IPS-15b (cell line): Measurements from ENCODE around the gene CCDC85C.
A peak's percentile ranks its signal among the peaks of the same experiment; 100 is the strongest.

Source experiments
- H3K27me3 ChIP-seq: one replicate; pipeline ENCODE4 v1.6.1; 2013; ENCODE audit warnings: low read length; ENCODE audit not compliant: control insufficient read depth, insufficient read depth
- H3K36me3 ChIP-seq: one replicate; pipeline ENCODE4 v1.6.1; 2013; ENCODE audit warnings: low read length; ENCODE audit not compliant: control insufficient read depth, insufficient read depth
- H3K4me1 ChIP-seq: one replicate; pipeline ENCODE4 v1.6.1; 2013; ENCODE audit warnings: mild to moderate bottlenecking, low read length; ENCODE audit not compliant: control insufficient read depth, insufficient read depth
- H3K4me3 ChIP-seq: one replicate; pipeline ENCODE4 v1.5.1; 2013; ENCODE audit warnings: low read depth, low read length
- H3K9ac ChIP-seq: one replicate; pipeline ENCODE4 v1.6.1; 2013; ENCODE audit warnings: low read depth, mild to moderate bottlenecking, low read length
- H3K9me3 ChIP-seq: one replicate; pipeline ENCODE4 v1.6.1; 2013; ENCODE audit warnings: mild to moderate bottlenecking, low read length; ENCODE audit not compliant: control insufficient read depth, insufficient read depth

CCDC85C gene

GRCh38 chr14:99509871-99510555, 94.0 kb downstream of the CCDC85C start:
- H3K27me3 ChIP-seq = no peaks in the 10 kb centered on the region
- no peak overlapping the region for H3K4me3 ChIP-seq
- H3K9me3 ChIP-seq = no peaks in the 10 kb centered on the region
- peaks cover 63% of the 10 kb centered on the region for H3K36me3 ChIP-seq
- H3K9ac ChIP-seq = no peak overlapping the region
- H3K4me1 ChIP-seq = peaks cover 5% of the 10 kb centered on the region

DNA sequence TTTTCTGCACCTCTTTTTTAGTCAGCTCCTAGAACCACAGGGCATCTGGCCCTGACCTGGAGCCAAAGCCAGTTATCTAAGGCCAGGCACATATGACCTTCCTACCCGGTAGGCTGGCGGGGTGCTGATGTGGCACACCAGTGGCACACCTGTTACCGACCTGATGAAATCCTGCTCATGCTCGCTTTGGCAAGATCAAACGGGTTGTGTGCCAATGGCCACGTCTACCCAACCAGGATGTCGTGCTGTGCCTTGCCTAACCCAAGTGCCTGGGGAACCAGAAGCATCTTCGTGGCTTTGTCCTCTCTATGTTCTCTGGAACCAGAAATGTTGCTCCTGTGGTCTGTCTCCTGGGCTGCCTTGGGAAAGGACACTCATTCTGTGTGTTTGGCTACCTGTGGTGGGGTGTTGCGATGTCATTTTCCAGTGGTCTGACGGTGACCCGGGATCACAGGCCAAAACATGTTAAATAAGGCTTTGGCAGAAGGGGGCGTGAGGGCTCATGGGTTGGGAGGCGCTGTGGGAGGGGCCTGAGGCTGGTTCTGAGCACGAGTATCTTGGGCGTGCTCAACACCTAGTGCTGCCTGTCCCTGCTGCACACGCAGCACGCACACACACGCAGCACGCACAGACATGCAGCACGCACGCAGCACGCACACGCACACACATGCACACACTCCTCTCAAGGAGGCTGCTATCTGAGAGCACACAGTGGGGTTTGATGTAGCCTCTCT, 94.9 kb downstream of the CCDC85C start:
- Histone ChIP-seq H3K4me1 (peaks cover 5% of the 10 kb centered on the region), H3K9me3 (no peaks in the 10 kb centered on the region), H3K27me3 (no peaks in the 10 kb centered on the region), H3K4me3 (no peak overlapping the region), H3K9ac (peak overlapping the region; percentile 8), H3K36me3 (peaks cover 65% of the 10 kb centered on the region)

- Histone ChIP-seq H3K36me3 (peaks cover 64% of the 10 kb centered on the region), H3K27me3 (no peaks in the 10 kb centered on the region), H3K9me3 (no peaks in the 10 kb centered on the region), H3K4me3 (no peak overlapping the region), H3K9ac (no peak overlapping the region), H3K4me1 (peaks cover 11% of the 10 kb centered on the region)
These were observed 96.0 kb downstream of the CCDC85C start for GRCh38 chr14:99507860-99508640.

- H3K36me3 ChIP-seq = peaks cover 63% of the 10 kb centered on the region
- H3K9ac ChIP-seq = no peak overlapping the region
- no peak overlapping the region for H3K4me3 ChIP-seq
- no peaks in the 10 kb centered on the region for H3K27me3 ChIP-seq
- H3K9me3 ChIP-seq = no peaks in the 10 kb centered on the region
- H3K4me1 ChIP-seq = peaks cover 16% of the 10 kb centered on the region
These were observed 97.7 kb downstream of the CCDC85C start for GRCh38 chr14:99506276-99506675.

- H3K4me3 ChIP-seq = no peak overlapping the region
- no peaks in the 10 kb centered on the region for H3K27me3 ChIP-seq
- H3K4me1 ChIP-seq = peaks cover 16% of the 10 kb centered on the region
- H3K36me3 ChIP-seq = peaks cover 63% of the 10 kb centered on the region
- H3K9me3 ChIP-seq = no peaks in the 10 kb centered on the region
- no peak overlapping the region for H3K9ac ChIP-seq
These were observed 98.9 kb downstream of the CCDC85C start for GRCh38 chr14:99505089-99505488.

DNA sequence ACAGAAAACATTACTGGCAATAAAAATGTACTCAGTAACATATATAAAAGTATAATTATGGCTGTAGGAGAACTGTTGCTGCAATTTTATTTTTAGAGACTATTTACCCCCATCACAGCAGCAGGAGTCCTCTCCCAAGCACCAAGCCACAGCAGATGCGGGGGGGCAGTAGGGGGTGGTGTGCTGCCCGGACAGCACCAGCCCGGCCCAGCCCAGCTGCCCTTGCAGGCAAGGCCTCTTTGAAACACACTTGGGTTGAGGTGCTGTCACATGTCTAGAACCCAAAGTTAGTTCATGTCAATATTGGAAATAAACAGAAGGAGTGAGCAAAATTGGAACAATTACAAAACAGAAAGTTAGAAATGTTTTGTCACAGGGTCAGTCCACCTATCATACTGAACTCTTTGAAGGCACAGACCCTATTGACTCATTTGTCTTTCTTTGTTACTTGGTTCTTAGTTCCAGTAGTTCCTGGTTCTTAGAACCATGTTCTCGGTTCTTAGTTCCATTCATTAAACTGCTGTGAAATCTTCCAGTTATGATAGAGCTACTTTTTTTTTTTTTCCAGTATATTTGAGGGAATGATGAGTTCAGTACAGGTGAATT, 100.1 kb downstream of the CCDC85C start:
- Histone ChIP-seq H3K36me3 (peaks cover 55% of the 10 kb centered on the region), H3K27me3 (no peaks in the 10 kb centered on the region), H3K4me3 (no peak overlapping the region), H3K9ac (no peak overlapping the region), H3K9me3 (no peaks in the 10 kb centered on the region), H3K4me1 (peaks cover 12% of the 10 kb centered on the region)

GRCh38 chr14:99502989-99503421, 101.0 kb downstream of the CCDC85C start:
- H3K9ac ChIP-seq = peak overlapping the region; percentile 70
- peaks cover 11% of the 10 kb centered on the region for H3K4me1 ChIP-seq
- no peaks in the 10 kb centered on the region for H3K27me3 ChIP-seq
- H3K4me3 ChIP-seq = peak overlapping the region; percentile 12
- no peaks in the 10 kb centered on the region for H3K9me3 ChIP-seq
- H3K36me3 ChIP-seq = peaks cover 47% of the 10 kb centered on the region

- H3K4me3 ChIP-seq = no peak overlapping the region
- peaks cover 31% of the 10 kb centered on the region for H3K36me3 ChIP-seq
- peaks cover 5% of the 10 kb centered on the region for H3K4me1 ChIP-seq
- H3K9ac ChIP-seq = no peak overlapping the region
- no peaks in the 10 kb centered on the region for H3K9me3 ChIP-seq
- no peaks in the 10 kb centered on the region for H3K27me3 ChIP-seq
These were observed 106.1 kb downstream of the CCDC85C start for GRCh38 chr14:99497894-99498293.

- Histone ChIP-seq H3K9me3 (no peaks in the 10 kb centered on the region), H3K27me3 (no peaks in the 10 kb centered on the region), H3K4me1 (peaks cover 2% of the 10 kb centered on the region), H3K36me3 (peaks cover 34% of the 10 kb centered on the region), H3K9ac (no peak overlapping the region), H3K4me3 (no peak overlapping the region)
These were observed 106.7 kb downstream of the CCDC85C start for GRCh38 chr14:99497341-99497740.

GRCh38 chr14:99484106-99484505, 119.9 kb downstream of the CCDC85C start:
- H3K4me3 ChIP-seq = no peak overlapping the region
- H3K9ac ChIP-seq = no peak overlapping the region
- peaks cover 2% of the 10 kb centered on the region for H3K4me1 ChIP-seq
- H3K36me3 ChIP-seq = no peaks in the 10 kb centered on the region
- no peaks in the 10 kb centered on the region for H3K9me3 ChIP-seq
- no peaks in the 10 kb centered on the region for H3K27me3 ChIP-seq

GRCh38 chr14:99481745-99482099, 122.3 kb downstream of the CCDC85C start:
- Histone ChIP-seq H3K4me1 (peaks cover 3% of the 10 kb centered on the region), H3K9me3 (no peaks in the 10 kb centered on the region), H3K36me3 (no peaks in the 10 kb centered on the region), H3K9ac (peak overlapping the region; percentile 87), H3K27me3 (no peaks in the 10 kb centered on the region), H3K4me3 (peak overlapping the region; percentile 99)
